ENCODE results near the gene IDI1. TPM values are rescaled to one million over a fixed set of nuclear protein-coding genes. Genes with fewer than 3 reads are reported as not detected.

The IDI1 gene
- total and polyA plus RNA-seq, 2 donors, result 40.5 to 44.6 TPM

GRCh38 chr10:1035201-1035600, 13.7 kb downstream of the IDI1 start:
- H3K9me3 ChIP-seq (ENCODE audit: control insufficient read depth in 2 of 2, insufficient read depth in 1 of 2, low read length in 1 of 2), result no peaks in the 10 kb centered on the region
- no peak overlapping the region for H3K4me3 ChIP-seq (ENCODE audit: low read length in 2 of 2)
- DNase-seq (ENCODE audit: low read depth in 6 of 9, low spot score in 9 of 9), result no peak
- H3K4me1 ChIP-seq (ENCODE audit: control insufficient read depth in 2 of 2, insufficient read depth in 2 of 2, low read length in 2 of 2), result no peaks in the 10 kb centered on the region
- H3K27me3 ChIP-seq (ENCODE audit: control insufficient read depth in 2 of 2, insufficient read depth in 1 of 2, low read length in 1 of 2), result no peaks in the 10 kb centered on the region
- no peak overlapping the region for H3K27ac ChIP-seq (ENCODE audit: low read depth in 1 of 2, low read length in 1 of 2)
- 95% methylated on average over 6 of the region's 6 CpGs for WGBS
- H3K36me3 ChIP-seq (ENCODE audit: control insufficient read depth in 2 of 2, insufficient read depth in 2 of 2, low read length in 1 of 2), result peaks cover 7 to 21% of the 10 kb centered on the region in 2 donors

GRCh38 chr10:1034758-1035157, 14.2 kb downstream of the IDI1 start:
- Histone ChIP-seq H3K27me3 (ENCODE audit: control insufficient read depth in 2 of 2, insufficient read depth in 1 of 2, low read length in 1 of 2) (no peaks in the 10 kb centered on the region), H3K27ac (ENCODE audit: low read depth in 1 of 2, low read length in 1 of 2) (no peak overlapping the region), H3K9me3 (ENCODE audit: control insufficient read depth in 2 of 2, insufficient read depth in 1 of 2, low read length in 1 of 2) (no peaks in the 10 kb centered on the region), H3K36me3 (ENCODE audit: control insufficient read depth in 2 of 2, insufficient read depth in 2 of 2, low read length in 1 of 2) (peaks cover 5 to 18% of the 10 kb centered on the region in 2 donors), H3K4me3 (ENCODE audit: low read length in 2 of 2) (no peak overlapping the region), H3K4me1 (ENCODE audit: control insufficient read depth in 2 of 2, insufficient read depth in 2 of 2, low read length in 2 of 2) (no peaks in the 10 kb centered on the region)
- DNase-seq (ENCODE audit: low read depth in 6 of 9, low spot score in 9 of 9), result no peak
- 97% methylated on average over 3 of the region's 3 CpGs for WGBS

GRCh38 chr10:1033601-1034000, 15.3 kb downstream of the IDI1 start:
- DNase-seq (ENCODE audit: low read depth in 6 of 9, low spot score in 9 of 9), result no peak
- H3K27ac ChIP-seq (ENCODE audit: low read depth in 1 of 2, low read length in 1 of 2), result no peak overlapping the region
- no peak overlapping the region for H3K4me3 ChIP-seq (ENCODE audit: low read length in 2 of 2)
- H3K4me1 ChIP-seq (ENCODE audit: control insufficient read depth in 2 of 2, insufficient read depth in 2 of 2, low read length in 2 of 2), result no peaks in the 10 kb centered on the region
- H3K27me3 ChIP-seq (ENCODE audit: control insufficient read depth in 2 of 2, insufficient read depth in 1 of 2, low read length in 1 of 2), result no peaks in the 10 kb centered on the region
- peaks cover 5 to 15% of the 10 kb centered on the region in 2 donors for H3K36me3 ChIP-seq (ENCODE audit: control insufficient read depth in 2 of 2, insufficient read depth in 2 of 2, low read length in 1 of 2)
- 95% methylated on average over 1 of the region's 1 CpG for WGBS
- no peaks in the 10 kb centered on the region for H3K9me3 ChIP-seq (ENCODE audit: control insufficient read depth in 2 of 2, insufficient read depth in 1 of 2, low read length in 1 of 2)

- Histone ChIP-seq H3K4me1 (ENCODE audit: control insufficient read depth in 2 of 2, insufficient read depth in 2 of 2, low read length in 2 of 2) (no peaks in the 10 kb centered on the region), H3K4me3 (ENCODE audit: low read length in 2 of 2) (no peak overlapping the region), H3K36me3 (ENCODE audit: control insufficient read depth in 2 of 2, insufficient read depth in 2 of 2, low read length in 1 of 2) (no peaks in the 10 kb centered on the region), H3K27me3 (ENCODE audit: control insufficient read depth in 2 of 2, insufficient read depth in 1 of 2, low read length in 1 of 2) (no peaks in the 10 kb centered on the region), H3K9me3 (ENCODE audit: control insufficient read depth in 2 of 2, insufficient read depth in 1 of 2, low read length in 1 of 2) (no peaks in the 10 kb centered on the region), H3K27ac (ENCODE audit: low read depth in 1 of 2, low read length in 1 of 2) (no peak overlapping the region)
- WGBS, result 98% methylated on average over 7 of the region's 7 CpGs
- DNase-seq (ENCODE audit: low read depth in 6 of 9, low spot score in 9 of 9), result no peak
These were observed 19.1 kb downstream of the IDI1 start for GRCh38 chr10:1029838-1030237.

- Histone ChIP-seq H3K27me3 (ENCODE audit: control insufficient read depth in 2 of 2, insufficient read depth in 1 of 2, low read length in 1 of 2) (no peaks in the 10 kb centered on the region), H3K36me3 (ENCODE audit: control insufficient read depth in 2 of 2, insufficient read depth in 2 of 2, low read length in 1 of 2) (no peaks in the 10 kb centered on the region), H3K4me1 (ENCODE audit: control insufficient read depth in 2 of 2, insufficient read depth in 2 of 2, low read length in 2 of 2) (no peaks in the 10 kb centered on the region), H3K4me3 (ENCODE audit: low read length in 2 of 2) (no peak overlapping the region), H3K27ac (ENCODE audit: low read depth in 1 of 2, low read length in 1 of 2) (no peak overlapping the region), H3K9me3 (ENCODE audit: control insufficient read depth in 2 of 2, insufficient read depth in 1 of 2, low read length in 1 of 2) (no peaks in the 10 kb centered on the region)
- 94% methylated on average over 6 of the region's 6 CpGs for WGBS
- no peak for DNase-seq (ENCODE audit: low read depth in 6 of 9, low spot score in 9 of 9)
These were observed 22.3 kb downstream of the IDI1 start for GRCh38 chr10:1026578-1026977.

GRCh38 chr10:1025683-1026082, 23.2 kb downstream of the IDI1 start, which contains the start of gene IDI2:
Gene IDI2, minus strand, starts transcription at chr10:1025859. Its CDS starts 1,136 bp downstream, at chr10:1024723.
- Histone ChIP-seq H3K9me3 (ENCODE audit: control insufficient read depth in 2 of 2, insufficient read depth in 1 of 2, low read length in 1 of 2) (no peaks in the 10 kb centered on the region), H3K4me1 (ENCODE audit: control insufficient read depth in 2 of 2, insufficient read depth in 2 of 2, low read length in 2 of 2) (no peaks in the 10 kb centered on the region), H3K4me3 (ENCODE audit: low read length in 2 of 2) (no peak within 1 kb of the TSS), H3K27me3 (ENCODE audit: control insufficient read depth in 2 of 2, insufficient read depth in 1 of 2, low read length in 1 of 2) (no peaks in the 10 kb centered on the region), H3K27ac (ENCODE audit: low read depth in 1 of 2, low read length in 1 of 2) (no peak within 1 kb of the TSS), H3K36me3 (ENCODE audit: control insufficient read depth in 2 of 2, insufficient read depth in 2 of 2, low read length in 1 of 2) (no peaks in the 10 kb centered on the region)
- WGBS, result 96% methylated on average over 1 of the region's 1 CpG
- DNase-seq (ENCODE audit: low read depth in 6 of 9, low spot score in 9 of 9), result no peak

- no peak for DNase-seq (ENCODE audit: low read depth in 6 of 9, low spot score in 9 of 9)
- H3K27me3 ChIP-seq (ENCODE audit: control insufficient read depth in 2 of 2, insufficient read depth in 1 of 2, low read length in 1 of 2), result no peaks in the 10 kb centered on the region
- no peaks in the 10 kb centered on the region for H3K4me1 ChIP-seq (ENCODE audit: control insufficient read depth in 2 of 2, insufficient read depth in 2 of 2, low read length in 2 of 2)
- WGBS, result 97% methylated on average over 12 of the region's 12 CpGs
- no peak overlapping the region for H3K4me3 ChIP-seq (ENCODE audit: low read length in 2 of 2)
- H3K27ac ChIP-seq (ENCODE audit: low read depth in 1 of 2, low read length in 1 of 2), result no peak overlapping the region
- H3K36me3 ChIP-seq (ENCODE audit: control insufficient read depth in 2 of 2, insufficient read depth in 2 of 2, low read length in 1 of 2), result peaks cover 7 to 10% of the 10 kb centered on the region in 2 donors
- no peaks in the 10 kb centered on the region for H3K9me3 ChIP-seq (ENCODE audit: control insufficient read depth in 2 of 2, insufficient read depth in 1 of 2, low read length in 1 of 2)
These were observed 24.8 kb downstream of the IDI1 start for GRCh38 chr10:1024103-1024502.

- 94% methylated on average over 12 of the region's 12 CpGs for WGBS
- H3K27me3 ChIP-seq (ENCODE audit: control insufficient read depth in 2 of 2, insufficient read depth in 1 of 2, low read length in 1 of 2), result no peaks in the 10 kb centered on the region
- no peak overlapping the region for H3K27ac ChIP-seq (ENCODE audit: low read depth in 1 of 2, low read length in 1 of 2)
- no peak for DNase-seq (ENCODE audit: low read depth in 6 of 9, low spot score in 9 of 9)
- H3K9me3 ChIP-seq (ENCODE audit: control insufficient read depth in 2 of 2, insufficient read depth in 1 of 2, low read length in 1 of 2), result no peaks in the 10 kb centered on the region
- H3K4me3 ChIP-seq (ENCODE audit: low read length in 2 of 2), result no peak overlapping the region
- no peaks in the 10 kb centered on the region for H3K4me1 ChIP-seq (ENCODE audit: control insufficient read depth in 2 of 2, insufficient read depth in 2 of 2, low read length in 2 of 2)
- peaks cover 11 to 18% of the 10 kb centered on the region in 2 donors for H3K36me3 ChIP-seq (ENCODE audit: control insufficient read depth in 2 of 2, insufficient read depth in 2 of 2, low read length in 1 of 2)
These were observed 26.5 kb downstream of the IDI1 start for GRCh38 chr10:1022413-1022812.

GRCh38 chr10:1020958-1021357, 28.0 kb downstream of the IDI1 start:
- 98% methylated on average over 9 of the region's 9 CpGs for WGBS

GRCh38 chr10:1020460-1020859, 28.5 kb downstream of the IDI1 start:
- Histone ChIP-seq H3K9me3 (ENCODE audit: control insufficient read depth in 2 of 2, insufficient read depth in 1 of 2, low read length in 1 of 2) (no peaks in the 10 kb centered on the region), H3K4me1 (ENCODE audit: control insufficient read depth in 2 of 2, insufficient read depth in 2 of 2, low read length in 2 of 2) (no peaks in the 10 kb centered on the region), H3K27me3 (ENCODE audit: control insufficient read depth in 2 of 2, insufficient read depth in 1 of 2, low read length in 1 of 2) (no peaks in the 10 kb centered on the region), H3K27ac (ENCODE audit: low read depth in 1 of 2, low read length in 1 of 2) (no peak overlapping the region), H3K36me3 (ENCODE audit: control insufficient read depth in 2 of 2, insufficient read depth in 2 of 2, low read length in 1 of 2) (peaks cover 27 to 36% of the 10 kb centered on the region in 2 donors), H3K4me3 (ENCODE audit: low read length in 2 of 2) (no peak overlapping the region)
- no peak for DNase-seq (ENCODE audit: low read depth in 6 of 9, low spot score in 9 of 9)
- WGBS, result 99% methylated on average over 10 of the region's 10 CpGs

More at GRCh38 chr10:1020958-1021357, 28.0 kb downstream of the IDI1 start:
- Histone ChIP-seq H3K27me3 (ENCODE audit: control insufficient read depth in 2 of 2, insufficient read depth in 1 of 2, low read length in 1 of 2) (no peaks in the 10 kb centered on the region), H3K4me1 (ENCODE audit: control insufficient read depth in 2 of 2, insufficient read depth in 2 of 2, low read length in 2 of 2) (no peaks in the 10 kb centered on the region), H3K9me3 (ENCODE audit: control insufficient read depth in 2 of 2, insufficient read depth in 1 of 2, low read length in 1 of 2) (no peaks in the 10 kb centered on the region), H3K36me3 (ENCODE audit: control insufficient read depth in 2 of 2, insufficient read depth in 2 of 2, low read length in 1 of 2) (peaks cover 22 to 32% of the 10 kb centered on the region in 2 donors), H3K4me3 (ENCODE audit: low read length in 2 of 2) (no peak overlapping the region), H3K27ac (ENCODE audit: low read depth in 1 of 2, low read length in 1 of 2) (no peak overlapping the region)
- no peak for DNase-seq (ENCODE audit: low read depth in 6 of 9, low spot score in 9 of 9)

Measured in thymus (tissue), 11 donors.